HuH-7.5 (cell line): ENCODE data around the gene ZNF614.
A peak's percentile ranks its signal among the peaks of the same experiment; 100 is the strongest.
"Not testable (repeated sequence)": the region's sequence is repeated elsewhere in the genome, so short reads cannot be mapped to it uniquely, and the experiment has no call there.

Experiments used
- DNase-seq: peaks from one replicate; pipeline ENCODE4 v3.0.0; 2011; ENCODE audit warnings: low spot score

Gene ZNF614

DNA sequence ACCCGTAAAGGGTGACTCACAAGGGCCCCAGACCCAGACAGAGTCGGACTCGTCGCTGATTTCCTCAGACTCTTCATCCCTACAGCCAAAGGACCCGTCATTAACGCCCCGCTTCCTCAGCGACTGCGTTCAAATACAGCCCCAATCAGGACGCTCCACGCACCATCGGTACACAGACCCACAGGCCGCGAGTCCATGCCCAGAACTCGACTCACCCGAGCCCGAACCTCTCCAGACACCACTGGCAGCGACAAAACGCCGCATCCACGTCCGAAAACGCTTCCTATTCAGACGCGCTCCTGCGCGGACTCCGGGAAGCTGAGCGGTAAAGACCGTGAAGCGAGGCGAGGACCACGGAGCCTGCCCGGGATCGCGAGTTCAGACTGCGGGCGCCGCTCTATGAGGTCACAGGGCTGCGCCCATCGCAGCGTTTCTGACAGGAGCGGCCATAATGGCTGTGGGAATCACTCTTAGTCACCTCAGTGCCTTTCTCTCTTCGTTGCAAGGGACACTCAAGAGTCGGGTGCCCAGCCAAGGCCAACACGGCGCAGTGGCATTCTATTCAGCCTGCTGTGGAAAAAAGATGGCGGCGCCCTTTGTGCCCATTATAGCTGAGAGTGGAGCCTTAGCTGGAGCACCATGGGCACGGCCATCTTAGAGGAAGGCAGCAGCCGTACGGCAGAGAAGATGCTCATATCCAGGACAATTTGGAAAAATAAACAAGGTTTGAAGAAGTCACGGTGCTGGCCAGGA lies at the start of gene ZNF614:
Gene ZNF614 (minus strand): TSS at position 353 of the 753 bp plus-strand sequence. CDS start 2,634 bp downstream, outside the sequence.
- peak; percentile 75 for DNase-seq

DNA sequence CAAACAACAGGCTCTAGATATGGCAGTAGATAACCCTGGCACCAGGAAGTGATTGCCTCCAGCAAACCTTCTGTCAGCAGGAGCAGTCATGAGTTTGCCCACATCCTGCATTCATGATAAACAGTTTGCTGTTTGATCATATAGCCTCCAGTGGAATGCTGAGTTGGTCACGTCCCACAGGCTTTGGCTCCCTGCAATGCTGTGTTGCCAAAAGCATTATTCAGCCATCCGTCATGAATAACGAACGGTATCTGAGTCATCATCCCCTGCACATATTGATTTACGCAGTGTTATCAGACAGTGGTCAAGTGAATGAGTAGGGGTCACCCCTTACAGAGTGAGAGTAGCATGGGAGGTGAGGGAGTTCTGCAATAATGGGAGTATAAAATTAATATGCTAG lies 42.3 kb upstream of the ZNF614 start:
- DNase-seq: no peak

DNA sequence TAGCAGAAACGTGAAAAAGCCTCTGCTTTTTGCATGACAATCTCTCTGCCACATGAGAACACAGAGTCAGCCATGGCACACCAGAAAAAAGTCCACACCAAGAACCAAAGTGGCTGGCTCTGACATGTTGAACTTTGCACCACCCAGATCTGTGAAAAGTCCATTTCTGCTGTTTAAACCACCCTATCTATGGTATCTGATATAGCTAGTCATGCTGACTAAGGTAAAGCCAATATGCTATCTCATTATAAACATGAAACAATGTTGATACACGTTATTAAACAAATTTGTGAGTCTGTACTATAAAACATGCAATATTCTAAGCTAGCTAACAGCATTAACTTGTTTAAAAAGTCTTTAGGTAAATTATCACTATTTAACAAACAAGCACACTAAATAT lies 41.5 kb upstream of the ZNF614 start:
- DNase-seq: no peak

DNA sequence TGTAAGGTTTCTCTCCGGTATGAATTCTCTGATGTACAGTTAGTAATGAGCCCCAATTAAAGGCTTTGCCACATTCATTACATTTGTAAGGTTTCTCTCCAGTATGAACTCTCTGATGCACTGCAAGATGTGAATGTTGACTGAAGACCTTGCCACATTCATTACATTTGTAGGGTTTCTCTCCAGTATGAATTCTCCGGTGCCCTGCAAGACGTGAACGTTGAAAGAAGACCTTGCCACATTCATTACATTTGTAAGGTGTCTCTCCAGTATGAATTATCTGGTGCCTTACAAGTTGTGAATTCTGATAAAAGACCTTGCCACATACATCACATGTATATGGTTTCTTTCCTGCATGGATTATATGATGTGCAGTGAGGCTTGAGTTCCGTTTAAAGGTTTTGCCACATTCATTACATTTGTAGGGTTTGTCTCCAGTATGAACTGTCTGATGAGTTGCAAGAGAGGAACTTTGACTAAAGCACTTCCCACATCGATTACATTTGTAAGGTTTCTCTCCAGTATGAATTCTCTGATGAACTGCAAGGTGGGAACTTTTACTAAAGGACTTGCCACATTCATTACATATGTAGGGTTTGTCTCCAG lies 38.2 kb upstream of the ZNF614 start:
- DNase-seq: no peak

DNA sequence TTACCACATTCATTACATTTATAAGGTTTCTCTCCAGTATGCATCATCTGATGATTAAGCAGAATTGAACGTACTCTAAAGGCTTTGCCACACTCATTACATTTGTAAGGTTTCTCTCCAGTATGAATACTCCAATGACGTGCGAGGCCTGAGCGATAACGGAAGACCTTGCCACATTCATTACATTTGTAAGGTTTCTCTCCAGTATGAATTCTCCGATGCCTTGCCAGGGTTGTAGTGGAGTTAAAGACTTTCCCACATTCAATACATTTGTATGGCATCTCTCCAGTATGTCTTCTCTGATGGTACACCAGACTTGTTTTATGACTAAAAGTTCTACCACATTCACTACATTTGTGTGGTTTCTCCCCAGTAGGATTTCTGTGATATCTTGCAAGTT lies 37.2 kb upstream of the ZNF614 start:
- no peak for DNase-seq

DNA sequence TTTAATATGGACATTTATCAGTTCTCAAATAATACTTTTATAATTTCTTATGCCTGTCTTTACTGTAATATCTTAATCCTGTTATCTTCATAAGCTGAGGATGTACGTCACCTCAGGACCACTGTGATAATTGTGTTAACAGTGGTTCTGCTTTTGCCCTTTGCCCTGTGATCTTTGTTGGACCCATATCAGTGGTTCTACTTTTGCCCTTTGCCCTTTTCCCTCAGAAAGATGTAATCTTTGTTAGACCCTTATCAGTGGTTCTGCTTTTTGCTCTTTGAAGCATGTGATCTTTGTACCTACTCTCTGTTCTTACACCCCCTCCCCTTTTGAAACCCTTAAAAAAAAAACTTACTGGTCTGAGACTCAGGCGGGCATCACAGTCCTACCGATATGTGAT lies 28.3 kb upstream of the ZNF614 start:
- DNase-seq: not testable (repeated sequence)

DNA sequence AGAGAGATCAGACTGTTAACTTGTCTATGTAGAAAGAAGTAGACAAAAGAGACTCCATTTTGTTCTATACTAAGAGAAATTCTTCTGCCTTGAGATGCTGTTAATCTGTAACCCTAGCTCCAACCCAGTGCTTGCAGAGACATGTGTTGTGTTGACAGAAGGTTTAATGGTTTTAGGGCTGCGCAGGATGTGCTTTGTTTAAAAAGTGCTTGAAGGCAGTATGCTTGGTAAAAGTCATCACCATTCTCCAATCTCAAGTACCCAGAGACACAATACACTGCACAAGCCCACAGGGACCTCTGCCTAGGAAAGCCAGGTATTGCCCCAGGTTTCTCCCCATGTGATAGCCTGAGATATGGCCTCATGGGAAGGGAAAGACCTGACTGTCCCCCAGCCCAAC lies 23.6 kb upstream of the ZNF614 start:
- not testable (repeated sequence) for DNase-seq

DNA sequence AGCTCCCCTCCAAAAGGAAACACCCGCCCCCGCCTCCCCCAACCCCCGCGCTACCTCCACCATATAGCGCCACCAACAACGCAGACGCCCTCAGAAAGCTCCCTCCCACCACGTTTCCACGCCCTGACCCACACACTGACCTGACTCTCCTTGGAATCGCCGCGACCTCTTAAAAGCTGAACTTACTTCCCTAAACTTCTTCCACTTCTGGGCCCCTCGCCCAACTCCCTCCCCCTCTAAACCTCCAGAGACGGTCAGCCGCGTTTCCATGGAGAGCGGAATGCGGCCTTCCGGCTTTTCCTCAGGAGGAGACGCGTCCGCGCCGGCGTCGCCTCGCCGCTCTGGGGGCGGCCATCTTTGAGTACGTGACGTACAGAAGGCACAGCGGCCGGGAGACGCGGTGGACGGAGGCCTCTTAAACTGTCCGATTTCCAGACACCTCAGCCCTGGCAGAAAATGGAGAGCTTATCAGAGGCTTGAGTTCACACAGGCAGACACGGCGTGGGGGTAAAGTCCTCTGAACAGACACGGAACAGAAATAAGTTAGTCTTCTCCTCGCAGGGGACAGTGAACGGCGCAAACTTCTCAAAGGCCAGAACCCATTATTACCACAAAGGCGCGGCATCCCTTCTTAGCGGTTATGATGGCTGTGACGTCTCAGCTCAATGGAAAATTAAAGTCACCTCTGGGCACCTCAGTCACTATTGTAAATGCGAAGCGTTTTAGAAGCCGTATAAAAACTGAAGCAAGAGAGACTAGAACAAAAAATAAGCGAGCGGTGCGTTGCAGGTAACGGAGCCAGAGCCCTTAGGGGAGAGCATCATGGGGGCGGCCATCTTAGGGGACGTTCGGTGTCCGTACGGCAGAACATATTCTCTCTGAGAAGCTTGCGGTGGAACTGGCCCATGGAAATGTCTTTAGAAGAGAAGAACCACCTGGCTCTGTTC lies 20.6 kb upstream of the ZNF614 start, which contains the start of gene ZNF432:
Gene ZNF432 (minus strand): TSS at position 284 of the 947 bp plus-strand sequence. CDS start 1,970 bp downstream, outside the sequence.
- DNase-seq: peak; percentile 52

DNA sequence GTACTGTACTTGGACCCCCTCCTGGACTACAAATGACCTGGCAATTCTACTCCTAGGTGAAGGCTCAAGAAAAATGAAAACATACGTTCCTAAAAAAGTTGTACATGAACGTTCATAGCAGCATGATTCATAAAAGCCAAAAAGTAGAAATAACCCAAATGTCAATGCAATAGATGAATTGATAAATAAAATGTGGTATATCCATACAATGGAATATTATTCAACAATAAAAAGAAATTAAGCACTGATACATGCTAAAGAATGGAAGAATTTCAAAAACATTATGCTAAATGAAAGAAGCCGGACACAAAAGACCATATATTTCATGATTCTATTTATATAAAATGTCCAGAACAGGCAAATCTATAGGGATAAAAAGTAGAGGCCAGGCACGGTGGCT lies 11.0 kb upstream of the ZNF614 start:
- no peak for DNase-seq

DNA sequence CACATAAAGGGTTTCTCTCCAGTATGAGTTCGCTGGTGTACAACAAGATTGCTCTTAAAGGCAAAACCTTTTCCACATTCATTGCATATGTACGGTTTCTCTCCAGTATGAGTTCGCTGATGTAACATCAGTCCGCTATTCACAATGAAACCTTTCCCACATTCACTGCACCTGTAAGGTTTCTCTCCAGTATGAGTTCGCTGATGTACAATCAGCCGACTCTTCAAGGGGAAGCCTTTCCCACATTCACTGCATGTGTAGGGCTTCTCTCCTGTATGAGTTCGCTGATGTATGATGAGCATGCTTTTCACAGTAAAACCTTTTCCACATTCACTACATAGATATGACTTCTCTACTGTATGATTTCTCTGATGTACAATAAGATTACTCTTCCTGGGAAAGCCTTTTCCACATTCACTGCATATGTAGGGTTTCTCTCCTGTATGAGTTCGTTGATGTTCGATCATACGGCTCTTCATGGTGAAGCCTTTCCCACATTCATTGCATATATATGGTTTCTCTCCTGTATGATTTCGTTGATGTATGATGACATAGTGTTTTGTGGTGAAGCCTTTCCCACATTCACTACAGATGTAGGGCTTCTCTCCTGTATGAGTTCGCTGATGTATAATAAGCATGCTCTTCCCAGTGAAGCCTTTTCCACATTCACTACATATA lies 6.0 kb upstream of the ZNF614 start:
- DNase-seq: no peak

DNA sequence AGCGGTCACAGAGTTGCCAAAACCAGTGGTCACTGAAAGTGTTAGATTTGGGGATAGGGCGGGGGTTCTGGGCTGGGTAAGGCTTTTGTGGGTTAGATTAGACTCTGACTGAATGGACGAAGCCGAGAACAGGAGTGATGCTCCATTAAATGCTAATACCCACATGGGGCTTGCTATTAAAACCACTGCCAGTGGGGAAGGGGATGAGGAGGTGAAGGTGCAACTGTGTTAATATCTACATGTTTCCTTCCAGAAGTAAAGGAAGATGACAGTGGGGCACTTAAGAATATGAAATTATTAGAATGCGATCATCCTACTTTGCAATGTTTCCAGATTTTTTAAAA lies 573 bp upstream of the ZNF614 start:
- DNase-seq: no peak

DNA sequence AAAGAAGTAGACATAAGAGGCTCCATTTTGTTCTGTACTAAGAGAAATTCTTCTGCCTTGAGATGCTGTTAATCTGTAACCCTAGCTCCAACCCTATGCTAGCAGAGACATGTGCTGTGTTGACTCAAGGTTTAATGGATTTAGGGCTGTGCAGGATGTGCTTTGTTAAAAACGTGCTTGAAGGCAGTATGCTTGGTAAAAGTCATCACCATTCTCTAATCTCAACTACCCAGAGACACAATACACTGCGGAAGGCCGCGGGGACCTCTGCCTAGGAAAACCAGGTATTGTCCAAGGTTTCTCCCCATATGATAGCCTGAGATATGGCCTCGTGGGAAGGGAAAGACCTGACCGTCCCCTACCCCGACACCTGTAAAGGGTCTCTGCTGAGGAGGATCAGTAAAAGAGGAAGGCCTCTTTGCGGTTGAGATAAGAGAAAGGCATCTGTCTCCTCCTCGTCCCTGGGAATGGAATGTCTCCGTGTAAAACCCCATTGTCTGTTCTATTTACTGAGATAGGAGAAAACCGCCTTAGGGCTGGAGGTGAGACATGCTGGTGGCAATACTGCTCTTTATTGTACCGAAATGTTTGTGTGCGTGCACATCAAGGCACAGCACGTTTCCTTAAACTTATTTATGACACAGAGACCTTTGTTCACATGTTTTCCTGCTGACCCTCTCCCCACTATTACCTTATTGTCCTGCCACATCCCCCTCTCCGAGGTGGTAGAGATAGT lies 1.8 kb downstream of the ZNF614 start:
- DNase-seq: not testable (repeated sequence)

DNA sequence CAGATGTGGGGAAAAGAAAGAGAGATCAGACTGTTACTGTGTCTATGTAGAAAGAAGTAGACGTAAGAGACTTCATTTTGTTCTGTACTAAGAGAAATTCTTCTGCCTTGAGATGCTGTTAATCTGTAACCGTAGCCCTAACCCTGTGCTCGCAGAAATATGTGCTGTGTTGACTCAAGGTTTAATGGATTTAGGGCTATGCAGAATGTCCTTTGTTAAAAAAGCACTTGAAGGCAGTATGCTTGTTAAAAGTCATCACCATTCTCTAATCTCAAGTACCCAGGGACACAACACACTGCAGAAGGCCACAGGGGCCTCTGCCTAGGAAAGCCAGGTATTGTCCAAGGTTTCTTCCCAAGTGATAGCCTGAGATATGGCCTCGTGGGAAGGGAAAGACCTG lies 3.7 kb downstream of the ZNF614 start:
- DNase-seq: not testable (repeated sequence)

DNA sequence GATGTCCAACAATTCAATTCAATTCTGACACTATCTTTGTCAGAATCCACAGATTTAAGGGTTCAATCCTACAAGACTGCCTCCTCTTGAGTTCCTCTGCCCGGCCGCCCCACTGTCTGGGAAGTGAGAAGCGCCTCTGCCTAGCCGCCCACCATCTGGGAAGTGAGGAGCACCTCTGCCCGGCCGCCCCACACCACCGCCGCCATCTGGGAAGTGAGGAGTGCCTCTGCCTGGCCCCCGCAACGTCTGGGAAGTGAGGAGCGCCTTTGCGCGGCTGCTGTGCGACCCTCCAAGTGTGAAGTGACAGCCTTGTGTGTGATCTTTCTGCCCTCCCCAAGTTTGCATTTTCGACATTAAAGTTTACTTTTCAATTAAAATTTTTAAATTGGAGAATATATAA lies 6.0 kb downstream of the ZNF614 start:
- DNase-seq: no peak

DNA sequence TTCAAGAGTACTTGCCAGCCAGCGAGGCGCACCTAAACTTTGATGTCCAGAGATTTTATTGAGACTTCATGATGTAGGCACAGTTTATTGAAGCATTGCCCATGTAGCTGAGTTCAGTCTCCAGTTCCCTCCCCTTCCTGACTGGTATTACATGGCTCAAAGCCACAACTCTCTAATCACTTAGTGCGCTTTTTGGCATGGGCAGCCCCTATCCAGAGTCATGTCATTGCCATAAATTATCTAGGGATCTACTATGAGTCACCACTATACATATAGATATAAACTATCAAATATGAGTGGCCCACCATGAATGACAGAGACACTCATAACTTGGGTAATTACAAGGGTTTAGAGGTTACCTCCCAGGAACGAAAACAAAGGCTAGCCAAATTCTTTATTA lies 7.7 kb downstream of the ZNF614 start:
- DNase-seq: no peak

DNA sequence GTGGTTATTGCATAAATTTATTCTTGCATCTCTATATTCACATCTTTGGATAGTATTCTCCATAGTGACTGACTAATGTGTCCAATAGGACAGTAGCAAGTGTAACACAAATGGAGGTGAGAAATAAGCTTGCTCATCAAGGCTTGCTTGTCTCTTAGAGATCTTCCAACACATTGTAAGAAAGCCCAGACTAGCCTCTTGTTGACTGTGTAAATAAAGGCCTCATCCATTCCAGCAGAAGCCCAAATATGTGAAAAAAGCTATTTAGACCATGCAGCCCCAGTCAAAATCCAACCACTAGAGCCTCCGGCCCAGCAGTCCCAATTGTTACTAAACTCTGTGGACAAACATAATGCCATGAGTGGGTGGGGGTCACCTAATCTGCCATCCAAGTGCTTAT lies 17.5 kb downstream of the ZNF614 start:
- DNase-seq: no peak

DNA sequence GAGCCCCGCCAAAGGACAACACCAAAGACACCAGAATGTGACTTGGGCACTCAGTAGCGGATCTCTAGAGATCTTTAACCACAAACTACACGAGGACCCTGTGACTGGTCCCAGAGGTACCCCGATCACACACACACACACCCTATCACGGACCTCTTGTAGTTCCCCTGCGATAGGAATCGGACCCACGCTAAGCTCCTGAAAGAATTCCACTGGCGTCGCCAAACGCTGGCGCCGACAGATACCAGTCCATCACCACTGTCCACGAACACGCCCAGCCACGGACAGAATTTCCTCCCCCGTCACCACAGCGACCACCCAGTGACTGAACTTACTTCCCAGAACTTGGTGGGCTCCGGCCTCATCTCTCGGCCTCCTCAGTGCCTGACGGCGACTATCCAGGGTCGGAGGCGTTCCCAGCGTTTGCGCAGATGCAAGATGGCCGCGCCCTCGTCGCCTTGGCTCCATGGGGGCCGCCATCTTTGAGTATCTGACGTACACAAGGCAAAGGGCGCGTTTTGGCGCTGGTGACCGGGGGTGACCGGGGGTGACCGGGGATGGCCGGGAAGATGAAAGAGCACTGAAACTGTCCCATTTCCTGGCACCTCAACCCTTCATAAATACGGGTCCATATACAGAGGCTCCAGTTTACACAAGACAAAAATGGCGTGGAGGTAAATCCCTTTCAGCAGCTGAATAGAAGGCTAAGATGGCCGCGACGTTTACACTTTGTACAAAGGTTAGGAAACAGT lies 20.2 kb downstream of the ZNF614 start, which contains the start of gene ZNF615:
Gene ZNF615 (minus strand): TSS at position 406 of the 752 bp plus-strand sequence. CDS start 4,500 bp downstream, outside the sequence.
- peak; percentile 52 for DNase-seq

DNA sequence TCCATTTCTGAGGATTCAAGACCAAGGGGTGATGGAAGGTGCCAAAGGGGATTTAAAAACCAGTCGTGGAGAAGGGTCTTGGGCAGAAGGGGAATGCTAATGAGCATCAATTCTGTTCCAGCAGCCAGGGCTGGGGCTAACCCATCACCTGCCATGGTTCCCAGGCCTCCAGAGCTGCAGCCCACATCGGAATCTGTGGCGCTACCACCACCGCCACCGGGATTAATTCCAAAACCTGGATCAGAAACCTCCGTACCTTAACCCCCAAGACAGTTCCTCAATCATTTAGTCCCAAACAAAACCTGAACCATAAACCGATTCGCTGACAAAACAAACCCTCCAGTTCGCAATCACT lies 20.8 kb downstream of the ZNF614 start:
- DNase-seq: no peak

DNA sequence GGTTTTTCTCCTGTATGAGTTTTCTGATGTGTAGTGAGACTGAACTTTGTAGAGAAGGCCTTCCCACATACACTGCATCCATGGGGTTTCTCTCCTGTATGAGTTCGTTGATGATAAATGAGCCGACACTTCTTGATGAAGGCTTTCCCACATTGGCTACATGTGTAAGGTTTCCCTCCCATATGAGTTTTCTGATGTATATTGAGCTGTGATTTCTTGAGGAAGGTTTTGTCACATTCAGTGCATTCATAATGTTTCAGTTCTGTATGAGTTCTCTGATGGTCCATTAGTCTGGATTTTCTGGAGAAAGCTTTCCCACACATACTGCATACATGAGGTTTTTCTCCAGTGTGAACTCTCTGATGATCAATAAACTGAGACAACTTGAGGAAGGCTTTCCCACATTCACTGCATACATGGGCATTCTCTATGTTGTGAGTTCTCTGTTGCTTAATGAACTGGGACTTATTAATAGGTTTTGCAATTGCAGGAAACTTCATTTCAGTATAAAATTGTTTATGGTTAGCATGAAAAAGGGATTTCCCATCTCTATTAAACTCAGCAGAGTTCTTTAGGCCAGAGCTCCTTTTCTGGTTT lies 34.0 kb downstream of the ZNF614 start:
- no peak for DNase-seq

DNA sequence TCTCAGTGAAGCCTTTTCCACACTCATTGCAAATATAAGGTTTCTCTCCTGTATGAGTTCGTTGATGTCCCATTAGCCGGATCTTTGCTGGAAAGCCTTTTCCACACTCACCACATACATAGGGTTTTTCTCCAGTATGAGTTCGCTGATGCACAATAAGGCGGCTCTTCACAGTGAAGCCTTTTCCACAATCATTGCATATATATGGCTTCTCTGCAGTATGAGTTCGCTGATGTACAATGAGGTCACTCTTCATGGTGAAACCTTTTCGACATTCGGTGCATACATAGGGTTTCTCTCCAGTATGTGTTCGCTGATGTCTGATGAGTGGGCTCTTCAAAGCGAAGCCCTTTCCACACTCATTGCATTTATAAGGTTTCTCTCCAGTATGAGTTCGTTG lies 34.8 kb downstream of the ZNF614 start:
- DNase-seq: no peak
